ENCODE data around the gene IQSEC1. TPM values are rescaled to one million over a fixed set of nuclear protein-coding genes. Genes with fewer than 3 reads are reported as not detected.

The IQSEC1 gene
- total and polyA plus RNA-seq, 2 of the 8 experiments (the other 6 are each of a cell fraction or from before 2014, with no cell fraction given) = 6.8 to 28.8 TPM

DNA sequence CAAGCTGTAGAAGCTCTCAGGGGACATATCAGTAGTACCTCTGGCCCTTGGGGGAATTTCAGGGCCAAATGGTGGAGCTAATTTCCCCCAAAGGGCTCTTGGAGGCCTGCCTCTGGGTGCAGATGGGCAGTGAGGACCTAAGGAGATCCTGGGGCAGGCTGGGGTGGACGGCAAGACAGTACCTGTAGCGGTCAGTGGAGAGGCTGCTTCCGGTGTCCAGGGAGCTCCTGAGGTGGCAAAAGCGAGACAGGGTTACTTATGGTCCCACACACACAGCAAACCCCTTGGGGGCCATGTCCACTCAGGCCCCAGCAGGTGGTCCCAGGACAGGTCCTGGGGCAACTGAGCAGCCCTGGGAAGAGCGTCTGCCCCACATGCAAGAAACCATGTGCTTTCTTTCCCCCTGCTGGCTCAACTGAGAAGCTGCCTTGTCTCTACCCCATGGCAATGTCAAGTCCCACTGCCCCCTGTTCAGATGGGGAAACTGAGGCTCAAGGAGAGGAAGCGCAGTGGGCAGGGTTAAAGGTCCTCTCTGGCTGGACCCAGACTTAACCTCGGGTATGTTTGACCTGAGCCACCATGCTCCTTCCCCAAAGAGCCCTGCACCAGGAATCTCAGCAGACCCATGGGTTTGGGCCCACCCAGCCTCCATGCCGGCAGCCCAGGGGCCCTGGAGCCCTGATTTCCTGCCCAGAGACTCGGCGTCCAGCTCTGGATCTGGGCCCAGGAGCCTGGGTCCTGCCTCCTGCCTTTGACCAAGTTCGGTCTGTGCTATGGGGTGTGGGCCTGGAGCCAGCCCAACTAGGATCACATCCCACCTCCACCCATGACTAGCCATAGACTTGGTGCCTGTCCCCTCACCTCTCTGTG lies 25.7 kb downstream of the IQSEC1 start:
- no peak overlapping the region for H3K4ac ChIP-seq (replicated peaks; ENCODE audit: insufficient read length, low read depth, low read length)
- no peak overlapping the region for H2AFZ ChIP-seq (ENCODE audit: low read length)
- no peaks in the 10 kb centered on the region for H3K23me2 ChIP-seq (ENCODE audit: low read depth, low read length)
- FAIRE-seq = no peak
- H3K9ac ChIP-seq (replicated peaks in 1 of 4; ENCODE audit: extremely low read depth in 1 of 4, low read depth in 3 of 4, low read length in 3 of 4) = no peak overlapping the region
- H2BK20ac ChIP-seq (ENCODE audit: low read length) = no peak overlapping the region
- 0 out of 7 replicates have a peak, but pooled peaks cover 0 to 2% (median 0%) of the 10 kb centered on the region in 4 experiments for H3K27me3 ChIP-seq (replicated peaks in 1 of 4; ENCODE audit: control insufficient read depth in 3 of 4, extremely low read depth in 1 of 4, insufficient read depth in 3 of 4, low read length in 3 of 4)
- H2AK5ac ChIP-seq (ENCODE audit: low read depth, low read length) = no peak overlapping the region
- H2BK12ac ChIP-seq (ENCODE audit: low read depth, low read length) = no peak overlapping the region
- no peak overlapping the region for H3K14ac ChIP-seq (ENCODE audit: insufficient read length)
- H3K23ac ChIP-seq (ENCODE audit: insufficient read length) = no peak overlapping the region
- no peak overlapping the region for H4K8ac ChIP-seq (ENCODE audit: extremely low read depth, insufficient read depth, low read length)
- no peak overlapping the region for H3K4me3 ChIP-seq (ENCODE audit: extremely low read depth in 1 of 4, insufficient read depth in 2 of 4, low read depth in 3 of 4, low read length in 4 of 4)
- H4K20me1 ChIP-seq (replicated peaks in 1 of 2; ENCODE audit: control insufficient read depth in 1 of 2, insufficient read depth in 2 of 2, low read length in 2 of 2) = no peaks in the 10 kb centered on the region
- 92% methylated on average over 10 of the region's 11 CpGs; no CpG with 5 or more reads in 1 of the 2 experiments for WGBS, 2 experiments (ENCODE audit: extremely low coverage in 1 of 2, insufficient coverage in 1 of 2, insufficient read length in 1 of 2, insufficient replicate concordance in 2 of 2, low coverage in 1 of 2, low lambda C conversion rate in 2 of 2, missing lambda C conversion rate in 1 of 2)
- H3K79me1 ChIP-seq (ENCODE audit: low read depth, low read length) = no peaks in the 10 kb centered on the region
- POLR2A ChIA-PET (ENCODE audit: partially characterized antibody) = no interaction called here
- no peak overlapping the region for H2BK5ac ChIP-seq (ENCODE audit: low read depth, low read length)
- peaks cover 0 to 11% (median 5%) of the 10 kb centered on the region in 4 experiments; a peak in 4 of 7 replicates for H3K4me1 ChIP-seq (replicated peaks in 1 of 4; ENCODE audit: control insufficient read depth in 3 of 4, insufficient read depth in 4 of 4, low read length in 3 of 4)
- no peak overlapping the region for H4K5ac ChIP-seq (ENCODE audit: insufficient read length, low read depth, low read length)
- H3K18ac ChIP-seq (ENCODE audit: extremely low read depth, low read length) = no peak overlapping the region
- no peak overlapping the region for H4K91ac ChIP-seq (replicated peaks; ENCODE audit: insufficient read length, low read length)
- CTCF ChIA-PET (ENCODE audit: partially characterized antibody) = interaction anchor here (0.7 to 7.3 kb wide), 11 partner anchors 9 to 318 kb away, joined by 3 to 42 read pairs (median 4); no protein-coding TSS in a partner anchor
- H3K9me3 ChIP-seq (ENCODE audit: insufficient read depth in 2 of 2, low read depth in 1 of 2, low read length in 1 of 2) = no peaks in the 10 kb centered on the region
- H3K27ac ChIP-seq (ENCODE audit: low read depth, low read length) = no peak overlapping the region
- H3K56ac ChIP-seq (replicated peaks; ENCODE audit: insufficient read length, low read depth, low read length) = no peak overlapping the region
- no peak overlapping the region for H3K4me2 ChIP-seq (ENCODE audit: insufficient read depth in 1 of 2, low read depth in 2 of 2, low read length in 2 of 2)
- H3K36me3 ChIP-seq (ENCODE audit: control insufficient read depth in 2 of 4, insufficient read depth in 4 of 4, low read length in 3 of 4) = no peaks in the 10 kb centered on the region
- no peak for DNase-seq (ENCODE audit: low read depth in 1 of 2, low spot score in 2 of 2)
- no peaks in the 10 kb centered on the region for H3K79me2 ChIP-seq (ENCODE audit: control insufficient read depth in 1 of 2, insufficient read depth in 2 of 2, low read length in 2 of 2)
- TF ChIP-seq, protein P1, sequence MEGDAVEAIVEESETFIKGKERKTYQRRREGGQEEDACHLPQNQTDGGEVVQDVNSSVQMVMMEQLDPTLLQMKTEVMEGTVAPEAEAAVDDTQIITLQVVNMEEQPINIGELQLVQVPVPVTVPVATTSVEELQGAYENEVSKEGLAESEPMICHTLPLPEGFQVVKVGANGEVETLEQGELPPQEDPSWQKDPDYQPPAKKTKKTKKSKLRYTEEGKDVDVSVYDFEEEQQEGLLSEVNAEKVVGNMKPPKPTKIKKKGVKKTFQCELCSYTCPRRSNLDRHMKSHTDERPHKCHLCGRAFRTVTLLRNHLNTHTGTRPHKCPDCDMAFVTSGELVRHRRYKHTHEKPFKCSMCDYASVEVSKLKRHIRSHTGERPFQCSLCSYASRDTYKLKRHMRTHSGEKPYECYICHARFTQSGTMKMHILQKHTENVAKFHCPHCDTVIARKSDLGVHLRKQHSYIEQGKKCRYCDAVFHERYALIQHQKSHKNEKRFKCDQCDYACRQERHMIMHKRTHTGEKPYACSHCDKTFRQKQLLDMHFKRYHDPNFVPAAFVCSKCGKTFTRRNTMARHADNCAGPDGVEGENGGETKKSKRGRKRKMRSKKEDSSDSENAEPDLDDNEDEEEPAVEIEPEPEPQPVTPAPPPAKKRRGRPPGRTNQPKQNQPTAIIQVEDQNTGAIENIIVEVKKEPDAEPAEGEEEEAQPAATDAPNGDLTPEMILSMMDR (IDR thresholded peaks at IDR 0.05; ENCODE audit: control extremely low read depth in 1 of 3, insufficient read depth in 1 of 3, low read depth in 1 of 3, low read length in 3 of 3) = peak in 1 of 3 experiments; percentile 46; a peak in 1 of 4 replicates
- TF ChIP-seq SP2 (IDR thresholded peaks at IDR 0.05; ENCODE audit: low read length) = no peak
- TF ChIP-seq MAX (IDR thresholded peaks at IDR 0.05) = peak; percentile 64
- no peak overlapping the region for H2BK120ac ChIP-seq (replicated peaks; ENCODE audit: low read depth, low read length)
- 0 out of 2 replicates have a peak overlapping the region, but pooled peaks have one; percentile 29 for H2BK15ac ChIP-seq (ENCODE audit: low read length)
